Left renal pelvis (tissue), 4 donors: ENCODE measurements around the gene ARPC5. TPM values are rescaled to one million over a fixed set of nuclear protein-coding genes. Genes with fewer than 3 reads are reported as not detected.
"Not testable (repeated sequence)": the region's sequence is repeated elsewhere in the genome, so short reads cannot be mapped to it uniquely, and the experiment has no call there.

Experiments used
- DNase-seq, 4 donors: peaks; one replicate each; pipeline ENCODE4 v3.0.0-alpha.2; 2013; ENCODE audit warnings: low read depth in 4 of 4, low spot score in 3 of 4
- polyA plus RNA-seq, 4 donors: library from polyadenylated mRNA; unstranded; fragments of 120-200 nt; gene quantifications; one replicate each; pipeline ENCODE4 v1.2.1, GENCODE V29; 2013; ENCODE audit not compliant: insufficient read length in 4 of 4

The ARPC5 gene
- polyA plus RNA-seq, 4 donors: 152 to 230 (median 173) TPM

DNA sequence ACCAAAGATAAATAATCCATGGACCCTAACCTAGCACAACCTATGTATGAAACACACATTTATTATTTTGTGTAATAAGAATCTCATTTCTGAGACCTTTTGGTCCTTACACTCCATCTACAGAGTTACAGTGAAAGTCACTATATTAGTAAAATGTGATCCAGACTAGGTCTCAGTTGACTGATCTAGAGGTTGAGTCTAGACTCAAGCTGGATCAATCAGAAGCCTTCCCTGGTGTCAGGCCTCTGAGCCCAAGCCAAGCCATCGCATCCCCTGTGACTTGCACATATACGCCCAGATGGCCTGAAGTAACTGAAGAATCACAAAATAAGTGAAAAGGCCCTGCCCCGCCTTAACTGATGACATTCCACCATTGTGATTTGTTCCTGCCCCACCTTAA is 22.6 kb downstream of the ARPC5 start:
- DNase-seq: not testable (repeated sequence)

DNA sequence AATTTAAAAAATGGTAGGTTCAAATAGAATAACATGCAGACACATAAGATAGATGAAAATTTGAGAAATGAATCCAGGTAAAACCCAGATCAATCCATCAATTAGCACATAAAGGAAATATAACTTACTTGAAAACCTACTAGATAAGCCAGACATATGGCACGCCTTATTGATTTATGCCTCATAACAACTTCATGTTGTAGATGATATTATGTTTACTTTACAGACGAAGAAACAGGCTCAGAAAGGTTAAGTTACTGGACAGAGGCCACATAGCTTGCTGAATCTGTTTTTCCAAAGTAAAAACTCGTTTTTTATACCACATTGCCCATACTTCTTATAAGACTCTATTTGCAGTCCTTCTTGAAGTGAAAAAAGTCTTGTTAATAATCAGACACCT is 23.2 kb downstream of the ARPC5 start:
- DNase-seq: no peak

DNA sequence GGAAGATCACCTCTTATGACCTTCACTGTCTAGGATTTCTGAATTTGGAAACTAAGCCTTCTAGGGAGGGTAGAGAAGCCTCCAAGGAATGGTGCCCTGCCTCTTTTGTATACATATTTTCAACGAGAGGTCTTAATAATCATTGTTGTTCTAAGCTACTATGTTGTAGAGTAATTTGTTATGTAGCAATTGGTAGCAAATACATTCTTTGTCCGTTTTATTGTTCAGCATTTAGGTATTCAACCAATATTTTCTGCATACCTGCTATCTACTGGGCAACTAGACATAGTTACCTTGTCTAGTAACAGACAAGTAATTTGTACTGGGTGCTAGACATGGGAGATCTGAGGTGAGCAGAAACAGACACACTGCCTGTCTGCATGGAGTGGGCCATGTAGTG is 24.6 kb downstream of the ARPC5 start:
- DNase-seq: no peak

DNA sequence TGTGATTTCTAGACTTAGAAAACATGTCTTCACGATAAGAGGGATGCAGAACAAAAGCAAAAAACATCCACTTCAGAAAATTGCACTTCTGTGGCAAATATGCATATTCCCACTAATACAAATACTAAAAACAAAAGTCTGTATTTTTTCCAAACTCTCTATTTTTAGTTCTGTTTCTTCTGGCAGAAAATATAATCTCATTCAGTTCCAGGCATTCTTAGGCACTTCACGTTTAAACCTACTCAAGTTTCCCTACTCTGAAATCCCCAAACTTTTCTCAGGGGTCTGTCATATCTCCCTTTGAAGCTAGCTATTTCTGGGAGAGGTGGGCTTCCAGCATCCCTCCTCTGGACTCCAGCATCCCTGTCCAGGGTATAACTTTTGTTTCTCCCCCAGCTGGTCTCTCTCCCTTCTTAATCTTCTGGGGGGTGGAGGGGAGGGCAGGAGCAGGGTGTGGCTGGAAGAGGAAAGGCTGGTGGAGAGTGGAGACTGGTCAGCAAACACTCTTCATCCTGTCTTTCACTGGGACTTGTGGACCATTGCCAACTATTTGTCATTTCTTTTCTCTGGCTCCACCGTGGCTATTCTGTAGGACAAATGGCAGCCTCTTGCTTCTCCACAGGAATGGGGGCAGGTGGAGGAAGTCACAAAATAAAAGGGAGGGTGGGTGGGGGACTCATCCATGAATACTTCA is 25.7 kb downstream of the ARPC5 start:
- DNase-seq: no peak

DNA sequence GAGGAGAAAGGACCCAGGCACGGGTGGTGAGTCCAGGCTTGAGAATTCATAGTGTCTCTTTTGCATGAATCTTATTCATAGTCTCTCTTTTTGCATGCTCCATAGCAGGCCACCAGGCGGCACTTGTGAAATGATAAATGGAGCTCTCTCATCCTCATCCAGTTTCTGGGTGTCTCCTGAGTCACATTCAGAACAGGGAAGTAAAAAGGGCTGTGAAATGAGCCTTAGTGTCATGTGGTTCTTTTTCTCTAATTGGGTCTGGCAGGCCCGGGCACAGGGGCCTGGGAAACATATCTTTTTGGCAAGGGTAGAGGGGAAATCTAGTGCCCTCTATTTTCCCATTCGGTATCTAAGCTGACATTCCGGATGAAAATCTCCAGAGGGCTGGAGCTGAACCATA is 26.3 kb downstream of the ARPC5 start:
- DNase-seq: no peak

DNA sequence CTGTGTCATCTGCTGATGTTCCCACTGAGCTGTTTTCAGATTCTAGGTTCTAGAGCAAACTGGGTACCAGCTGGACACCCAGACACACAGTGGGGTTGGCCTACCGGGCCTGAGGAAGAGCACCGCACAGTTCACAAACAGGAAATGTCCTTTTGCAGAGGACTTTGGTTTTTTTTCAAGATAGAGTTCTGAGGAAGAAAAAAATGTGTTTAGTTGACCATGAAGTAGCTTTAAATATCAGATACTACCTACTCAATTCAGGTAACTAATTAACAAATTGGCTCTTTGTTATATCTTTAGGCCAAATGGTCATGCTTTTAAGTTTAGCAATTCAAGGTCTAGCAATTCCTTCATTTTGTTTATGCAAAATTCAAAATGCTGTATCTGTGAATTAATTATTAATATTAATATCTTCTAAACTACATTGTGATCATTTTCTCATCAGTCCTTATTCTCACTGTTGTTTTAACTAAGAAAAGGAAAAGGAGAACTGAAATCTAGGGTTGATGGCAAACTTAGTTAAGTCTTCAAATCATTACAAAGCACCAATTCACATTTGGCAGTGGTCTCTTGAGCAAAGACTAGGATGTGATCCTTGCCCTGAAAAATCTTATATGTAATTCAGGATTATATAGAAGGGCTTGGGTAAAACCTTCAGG is 28.1 kb downstream of the ARPC5 start:
- DNase-seq: no peak

DNA sequence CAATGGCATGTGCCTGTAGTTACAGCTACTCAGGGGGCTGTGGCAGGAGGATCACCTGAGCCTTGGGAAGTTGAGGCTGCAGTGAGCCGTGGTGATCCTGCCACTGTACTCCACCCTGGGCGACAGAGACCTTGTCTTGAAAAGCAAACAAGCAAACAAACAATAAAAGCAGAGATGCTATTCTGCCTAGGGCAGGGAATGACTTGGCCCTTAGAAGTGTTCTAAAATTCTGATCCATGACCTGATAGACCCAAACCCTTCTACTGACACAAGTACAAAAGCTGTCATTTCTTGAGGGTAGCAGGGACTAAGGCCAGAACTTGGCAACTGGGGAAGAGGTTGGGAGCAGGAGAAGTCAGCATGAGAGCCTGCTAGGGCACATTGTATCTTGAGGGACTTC is 29.7 kb downstream of the ARPC5 start:
- no peak for DNase-seq

DNA sequence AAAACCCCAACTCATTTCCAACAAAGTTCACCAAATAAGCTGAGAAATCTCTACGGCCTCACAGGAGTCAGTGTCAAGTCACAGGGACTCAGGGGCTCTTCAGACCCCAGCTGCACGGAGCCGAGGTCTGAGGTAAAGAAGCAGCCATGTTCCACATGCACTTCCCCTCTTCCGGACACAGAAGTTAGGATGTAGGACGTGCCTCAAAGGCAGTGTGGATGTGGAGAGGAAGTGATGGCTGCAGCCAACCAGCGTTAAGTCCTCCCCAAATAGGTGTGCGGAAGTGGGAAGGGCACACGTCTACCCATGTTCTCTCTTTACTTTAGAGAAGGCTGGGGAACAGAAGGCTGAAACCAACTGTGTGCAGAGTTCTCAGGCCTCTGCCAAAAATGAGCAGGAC is 30.8 kb downstream of the ARPC5 start:
- no peak for DNase-seq

DNA sequence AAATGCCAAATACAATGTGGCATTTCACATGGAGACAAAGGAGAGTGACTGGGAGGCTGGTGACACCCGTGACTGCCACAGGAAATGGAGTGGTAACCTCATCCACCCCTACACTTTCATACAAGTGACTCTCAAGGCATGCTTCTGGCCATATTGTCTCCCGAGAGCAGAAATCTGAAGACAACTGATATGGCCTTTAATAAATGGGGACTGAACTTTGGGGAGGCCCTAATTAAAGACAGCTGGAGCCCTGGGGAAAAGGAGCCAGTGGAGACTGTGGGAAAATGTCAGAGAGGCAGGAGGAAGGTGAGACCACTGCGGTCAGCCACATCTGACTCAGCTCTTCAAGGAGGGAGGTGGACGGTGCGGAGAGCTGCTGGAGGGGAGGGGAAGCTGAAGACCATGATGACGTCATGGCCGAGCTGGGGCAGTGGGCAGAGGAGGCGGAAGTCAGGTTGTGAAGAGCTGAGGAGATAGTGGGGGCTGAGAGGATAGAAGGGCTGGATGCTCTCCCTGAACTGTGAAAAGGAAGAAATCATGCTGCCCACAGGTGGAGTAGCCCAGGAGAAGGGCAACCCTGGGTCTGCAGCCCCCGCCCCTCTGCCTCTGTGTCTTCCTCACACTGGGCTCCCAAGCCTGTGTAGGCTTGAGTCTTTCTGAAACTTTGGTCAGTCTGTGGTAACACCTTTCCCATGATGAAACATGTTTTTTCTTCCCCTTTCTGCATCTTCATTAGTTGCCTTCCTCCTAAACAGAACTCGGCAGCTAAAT is 31.4 kb downstream of the ARPC5 start:
- DNase-seq: no peak

DNA sequence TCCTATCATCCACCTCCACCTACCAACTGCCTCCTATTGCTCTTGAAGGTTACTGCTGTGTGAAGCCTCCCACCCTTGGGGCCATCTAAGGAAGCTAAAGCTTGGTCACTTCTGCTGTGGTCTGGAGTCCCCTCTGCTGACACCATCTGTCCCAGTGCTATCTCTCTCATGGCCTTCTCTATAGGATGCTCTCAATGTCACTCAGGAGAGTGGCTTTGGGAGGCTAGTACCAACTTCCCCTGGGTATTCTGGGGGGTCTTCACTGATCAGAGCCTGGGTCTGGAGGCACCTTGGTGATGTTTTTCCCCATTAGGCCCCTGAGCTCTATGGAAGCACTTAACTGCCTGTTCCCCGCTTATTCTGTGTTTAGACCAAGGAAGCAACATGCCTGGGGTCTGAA is 33.1 kb downstream of the ARPC5 start:
- no peak for DNase-seq

DNA sequence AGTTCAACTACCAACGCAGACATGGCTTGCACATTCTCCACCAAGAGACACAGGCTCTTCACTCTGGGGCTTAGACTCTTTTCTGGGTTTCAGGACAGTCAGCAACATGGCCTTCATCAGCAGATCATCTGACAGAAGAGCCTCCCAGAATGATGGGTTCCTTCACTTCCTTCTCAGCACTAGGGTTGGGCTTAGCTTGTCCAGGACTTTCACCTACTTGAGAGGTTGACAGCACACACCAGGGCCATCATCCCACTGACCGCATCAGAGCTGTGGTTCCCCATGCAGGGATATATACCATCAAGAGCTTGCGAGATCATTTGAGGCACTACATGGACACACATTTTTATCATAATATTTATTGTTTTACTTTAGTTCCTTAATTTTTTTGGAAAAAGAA is 34.9 kb downstream of the ARPC5 start:
- no peak for DNase-seq

DNA sequence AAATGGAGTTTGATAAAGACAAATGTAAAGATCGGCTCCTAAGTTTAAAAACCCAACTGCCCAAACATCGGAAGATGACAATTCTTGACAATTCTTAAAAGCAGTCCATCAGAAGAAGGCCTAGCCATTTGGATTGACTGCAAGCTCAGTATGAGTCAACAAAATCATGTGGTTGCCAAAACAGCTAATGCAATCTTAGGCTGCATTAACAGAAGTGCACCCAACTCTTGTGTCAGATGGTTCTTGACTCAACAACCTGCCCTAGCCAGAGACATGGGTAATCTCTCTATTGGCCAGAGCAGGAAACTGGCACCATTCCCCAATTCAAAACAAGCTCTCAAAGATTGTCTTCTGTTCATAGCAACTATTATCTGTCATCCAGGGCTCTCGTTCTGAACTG is 35.4 kb downstream of the ARPC5 start:
- no peak for DNase-seq

DNA sequence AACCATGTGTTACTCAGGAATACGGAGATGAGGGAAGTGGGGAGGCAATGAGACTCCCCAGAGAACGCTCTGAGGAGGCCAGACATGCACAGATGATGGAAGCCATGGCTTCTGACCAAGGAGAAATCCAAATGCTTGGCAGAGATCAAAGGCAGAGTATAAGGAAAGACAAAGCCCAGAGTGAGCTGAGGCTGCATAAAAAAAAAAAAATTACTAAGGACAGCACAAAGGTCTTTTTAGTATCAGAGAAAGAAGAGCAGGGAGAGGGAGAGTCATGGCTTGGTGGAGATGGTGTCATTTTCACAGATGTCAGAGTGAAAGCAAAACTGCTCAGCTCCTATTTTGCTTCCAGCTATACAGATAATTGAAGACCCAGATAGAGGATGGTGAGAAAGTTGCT is 37.2 kb downstream of the ARPC5 start:
- DNase-seq: no peak

DNA sequence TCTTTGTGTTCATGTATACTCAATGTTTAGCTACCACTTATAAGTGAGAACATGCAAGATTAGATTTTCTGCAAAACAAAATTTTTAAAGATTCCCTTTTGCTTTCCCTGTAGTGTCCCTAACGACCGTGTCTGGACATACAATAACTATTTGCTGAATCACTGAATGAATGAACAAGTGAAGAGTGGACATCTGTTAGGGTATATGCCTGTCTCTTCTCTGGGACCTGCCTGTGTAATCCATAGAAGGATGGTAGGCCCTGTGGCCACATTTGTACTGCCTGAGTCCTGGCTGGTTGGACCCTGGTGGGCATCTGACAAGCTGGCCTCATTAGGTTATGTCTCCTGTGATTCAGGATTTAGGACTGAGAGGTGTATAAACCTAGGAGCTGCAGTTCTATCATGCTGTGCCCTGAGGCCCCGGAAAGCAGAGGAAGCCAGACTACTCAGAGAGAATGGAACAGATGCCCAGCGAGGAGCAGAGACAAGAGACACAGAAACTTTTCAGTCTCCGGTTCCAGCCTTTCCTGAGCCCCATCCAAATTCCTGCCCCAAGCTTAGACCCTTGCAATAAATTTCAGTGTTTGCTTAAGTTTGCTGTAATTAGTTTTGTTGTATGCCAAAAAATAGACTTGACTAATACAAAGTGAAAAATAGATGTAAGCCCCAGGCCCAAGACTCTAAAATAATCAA is 37.8 kb downstream of the ARPC5 start:
- DNase-seq: no peak

DNA sequence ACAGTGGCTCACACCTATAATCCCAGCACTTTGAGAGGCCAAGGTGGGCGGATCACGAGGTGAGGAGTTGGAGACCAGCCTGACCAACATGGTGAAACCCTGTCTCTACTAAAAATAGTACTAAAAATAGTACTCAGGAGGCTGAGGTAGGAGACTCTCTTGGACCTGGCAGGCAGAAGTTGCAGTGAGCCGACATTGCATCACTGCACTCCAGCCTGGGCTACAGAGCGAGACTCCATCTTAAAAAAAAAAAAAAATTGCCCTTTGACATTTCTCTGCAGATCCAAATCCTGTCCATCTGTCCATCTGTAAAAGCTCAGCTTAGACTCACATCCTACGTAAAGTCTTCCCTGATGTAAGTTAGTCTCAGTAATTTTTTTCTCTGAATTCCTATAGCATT is 39.1 kb downstream of the ARPC5 start:
- no peak for DNase-seq

DNA sequence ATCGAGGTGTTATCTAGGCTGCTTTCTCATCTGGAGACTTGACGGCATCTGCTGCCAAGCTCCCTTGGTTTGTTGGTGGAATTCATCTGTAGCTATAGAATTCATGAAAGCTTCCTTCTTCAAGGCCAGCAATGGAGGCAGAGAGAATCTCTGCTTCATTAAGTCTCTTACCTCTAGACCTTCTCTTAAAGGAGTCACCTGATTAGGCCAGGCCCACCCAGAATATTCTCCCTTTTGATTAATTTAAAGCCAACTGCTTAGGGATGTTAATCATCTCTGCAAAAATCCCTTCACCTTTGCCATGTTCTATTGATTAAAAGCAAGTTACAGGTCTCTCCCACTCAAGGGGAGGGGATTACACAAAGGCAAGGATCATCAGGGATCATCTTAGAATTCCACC is 40.0 kb downstream of the ARPC5 start:
- DNase-seq: no peak

DNA sequence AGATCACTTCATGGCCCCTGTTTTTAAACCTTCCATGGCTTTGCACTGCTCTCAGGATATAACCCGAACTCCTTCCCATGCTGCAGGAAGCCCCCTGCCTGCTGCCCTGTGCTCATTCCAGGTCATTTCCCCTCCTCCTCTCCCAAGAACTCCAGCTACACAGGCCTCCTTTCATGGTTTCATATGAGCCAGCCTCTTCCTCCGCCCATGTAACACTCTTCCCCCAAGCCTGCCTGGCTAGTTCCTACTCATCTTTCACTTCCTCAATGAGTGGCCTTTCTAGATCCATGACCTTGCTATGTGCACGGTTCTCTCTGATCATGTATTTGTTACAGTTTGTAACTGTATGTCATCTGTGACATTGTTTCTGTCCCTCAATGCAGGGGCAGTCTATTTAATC is 42.2 kb downstream of the ARPC5 start:
- no peak for DNase-seq

DNA sequence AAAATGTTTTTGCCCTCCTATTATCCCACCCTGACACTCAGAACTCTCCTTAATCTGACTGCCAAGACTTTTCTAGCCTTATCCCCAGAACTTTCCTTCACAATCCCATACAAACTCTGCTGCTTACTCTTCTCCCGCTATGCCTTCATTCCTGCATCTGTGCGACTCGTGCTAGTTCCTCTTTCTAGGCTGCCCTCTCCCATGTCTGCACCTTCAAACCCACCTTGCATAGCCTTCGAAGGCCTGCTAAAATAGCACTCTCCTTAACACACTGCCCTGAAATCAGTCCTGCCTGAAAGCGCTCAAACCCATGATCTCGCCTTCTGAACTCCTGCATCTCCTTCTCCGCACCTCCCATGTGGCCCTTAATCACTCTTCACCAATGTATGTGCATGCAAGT is 42.9 kb downstream of the ARPC5 start:
- DNase-seq: no peak

DNA sequence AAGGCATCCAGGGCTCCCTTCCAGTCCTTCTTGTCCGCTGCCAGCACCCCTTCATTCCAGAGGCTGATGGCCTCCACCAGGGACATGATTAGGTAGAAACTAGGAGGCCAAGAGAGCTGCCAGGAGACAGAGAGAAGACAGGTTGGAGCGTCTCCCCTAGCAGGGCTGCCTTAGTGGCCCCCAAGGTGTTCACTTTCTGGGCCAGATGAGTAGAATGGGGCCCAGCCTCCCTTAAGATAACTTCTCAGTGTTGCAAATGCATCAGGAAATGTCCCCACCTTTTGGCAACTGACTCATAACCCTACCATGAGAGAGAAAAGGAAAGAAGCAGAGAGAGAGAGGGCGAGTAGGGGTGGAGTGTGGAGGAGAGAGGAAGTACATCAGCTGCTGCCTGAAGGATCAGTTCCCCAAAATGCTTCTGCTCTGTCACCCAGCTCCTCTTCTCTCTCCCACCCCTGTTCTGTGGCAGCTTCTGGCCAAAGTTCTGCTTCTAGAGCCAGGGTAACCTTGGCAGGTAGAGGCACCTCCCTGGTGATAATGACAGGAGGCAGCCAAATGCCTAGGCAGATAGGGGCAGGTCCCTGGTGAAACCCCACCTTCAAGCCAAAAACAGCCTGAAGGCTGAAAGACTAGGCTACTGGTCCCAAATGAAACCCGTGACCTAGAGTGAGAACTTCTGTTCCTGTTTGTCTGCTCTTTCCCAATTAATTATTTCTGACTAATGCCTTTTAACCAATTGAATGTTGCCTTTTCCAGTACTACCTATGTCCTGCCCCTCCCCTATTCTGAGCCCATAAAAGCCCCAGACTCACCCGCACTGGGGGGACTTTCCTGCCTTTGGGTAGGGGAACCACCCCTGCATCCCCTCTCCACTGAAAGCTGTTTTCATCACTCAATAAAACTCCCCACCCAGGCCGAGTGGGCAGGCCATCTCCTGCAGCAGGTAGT is 45.1 kb downstream of the ARPC5 start, which contains the start of gene NCF2:
TSS of gene NCF2 (minus strand) at position 216 of the 948 bp plus-strand sequence. CDS start at position 86, 130 bp downstream.
- no peak for DNase-seq

DNA sequence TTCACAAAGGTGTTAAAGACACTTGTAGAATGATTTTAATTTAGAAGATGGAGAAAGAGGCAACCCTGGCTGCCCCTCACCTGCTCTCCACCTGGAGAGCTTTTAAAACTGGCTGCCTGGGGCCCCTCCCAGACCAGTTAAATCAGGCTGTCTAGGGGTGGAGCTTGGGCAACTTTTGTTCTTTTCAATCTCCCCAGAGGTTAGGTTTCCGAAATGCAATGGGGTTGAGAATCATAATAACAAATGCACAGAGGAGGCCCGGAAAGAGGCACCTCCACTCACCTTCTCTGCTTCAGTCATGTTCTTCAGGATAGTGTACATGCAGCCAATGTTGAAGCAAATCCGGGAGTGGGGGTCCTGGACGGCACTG is 45.7 kb downstream of the ARPC5 start:
- no peak for DNase-seq
